SW 1271 (cell line): ENCODE measurements around the gene FHDC1.

Source experiments
- DNase-seq, 2 experiments: peaks; one replicate each; lab custom pipeline; 2025; lab: John Stamatoyannopoulos, UW

The FHDC1 gene

GRCh38 chr4:152957437-152958171 is 21.5 kb downstream of the FHDC1 start:
- DNase-seq: no peak

DNA sequence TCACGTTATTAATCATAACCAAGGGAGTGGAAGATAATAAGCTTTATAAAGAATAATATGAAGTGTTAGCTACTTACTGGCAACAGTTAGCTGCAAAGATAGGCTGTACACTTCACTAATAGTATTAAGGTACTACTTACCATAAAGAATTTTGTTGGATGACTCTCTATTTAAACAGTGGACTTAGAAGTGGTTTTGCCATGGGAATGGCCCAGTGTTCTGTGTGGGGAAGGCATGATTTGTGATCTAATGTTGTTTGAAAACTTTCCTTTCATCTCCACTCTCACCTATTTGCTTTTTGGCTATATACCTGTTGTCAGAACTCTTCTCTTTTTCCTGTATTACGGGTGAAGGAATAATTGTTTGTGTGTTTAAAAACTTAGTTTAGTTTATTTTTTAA is 23.0 kb downstream of the FHDC1 start:
- no peak for DNase-seq

DNA sequence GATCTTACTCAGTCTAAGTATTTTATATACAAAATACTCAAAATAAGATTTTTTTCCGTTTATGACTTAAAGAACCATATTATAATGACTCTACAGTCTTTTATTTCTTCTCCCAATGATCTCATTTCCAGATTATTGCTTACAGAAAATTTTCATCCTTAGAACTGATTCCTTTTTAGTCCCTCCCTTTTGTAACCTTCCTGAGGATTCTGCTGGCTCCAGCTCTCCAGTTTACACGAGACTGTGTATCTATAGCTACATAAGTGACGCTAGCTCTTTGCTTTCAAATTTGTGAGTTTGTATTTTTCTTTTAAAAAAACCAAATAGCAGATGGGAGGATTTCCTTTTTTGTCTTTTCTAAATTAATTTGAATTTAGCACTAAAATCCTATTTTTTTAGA is 24.0 kb downstream of the FHDC1 start:
- no peak for DNase-seq

DNA sequence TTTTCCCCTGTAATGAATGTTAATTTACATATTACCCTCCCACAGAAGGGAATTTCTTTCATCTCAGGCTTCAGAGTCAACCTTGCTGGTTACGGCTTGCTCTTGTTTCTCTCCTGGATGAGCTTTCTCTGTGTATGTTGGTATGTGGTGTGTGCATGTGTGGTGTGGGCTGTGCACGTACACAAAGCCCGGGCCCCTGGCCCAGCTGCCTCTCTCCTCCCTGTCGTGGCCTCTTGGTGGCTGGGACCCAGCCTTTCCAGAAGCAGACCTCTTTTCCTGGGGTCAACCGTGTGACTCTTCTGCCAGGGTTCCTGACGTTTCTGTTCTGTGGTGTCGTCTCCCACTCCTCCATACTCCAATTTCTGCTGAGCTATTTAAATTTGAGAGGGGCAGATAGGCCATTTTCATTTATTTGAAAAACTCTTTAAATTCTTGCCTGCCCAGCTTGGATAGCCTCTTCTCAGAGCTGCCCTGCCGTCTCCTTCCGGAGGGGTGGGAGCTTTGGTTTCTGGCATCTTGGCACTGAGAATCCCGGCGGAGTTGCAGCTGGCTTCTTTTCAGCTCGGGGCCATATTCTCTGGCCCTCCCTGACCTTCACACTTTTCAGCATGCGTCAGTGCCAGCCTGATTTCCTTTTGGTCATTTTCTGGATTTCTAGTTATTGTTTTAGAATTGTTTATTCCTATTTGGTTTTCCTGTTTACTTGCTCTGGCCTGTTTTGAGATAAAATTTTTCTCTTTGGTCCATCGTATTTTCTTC is 25.1 kb downstream of the FHDC1 start:
- DNase-seq: no peak

DNA sequence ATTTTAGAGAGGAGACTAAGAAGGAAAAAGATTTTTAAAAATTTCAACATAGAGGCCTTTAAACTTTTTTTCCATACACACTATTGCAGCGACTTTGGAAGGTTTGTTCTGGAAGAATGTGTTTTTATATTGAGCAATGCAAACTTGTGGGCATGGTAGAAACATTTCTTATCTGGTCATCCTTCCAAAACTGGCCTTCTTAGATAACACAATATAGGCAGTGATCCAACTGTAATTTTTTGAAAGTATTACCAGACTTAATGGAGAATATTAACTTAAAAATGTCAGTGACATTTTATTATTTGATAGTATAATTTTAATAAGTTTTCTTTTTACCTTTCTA is 25.6 kb downstream of the FHDC1 start:
- DNase-seq: no peak

DNA sequence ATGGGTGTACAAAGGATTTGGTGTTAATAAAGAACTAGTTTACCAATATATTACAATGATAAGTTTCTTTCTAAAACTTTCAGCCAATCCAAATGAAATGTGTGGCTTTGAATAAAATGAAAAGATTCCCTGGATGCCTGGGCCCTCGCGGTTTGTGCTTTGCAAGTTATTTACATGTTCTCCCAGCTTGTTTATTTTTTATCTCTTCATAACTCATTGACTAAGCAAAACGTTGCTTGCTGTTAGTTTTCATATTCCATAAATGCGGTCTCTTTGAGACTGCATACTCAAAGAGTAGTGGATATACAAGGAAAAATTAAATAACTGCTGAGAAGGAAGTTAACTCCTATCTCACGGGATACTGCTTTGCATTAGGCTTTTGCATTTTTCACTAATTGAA is 26.0 kb downstream of the FHDC1 start:
- no peak for DNase-seq

GRCh38 chr4:152964335-152964734 is 28.2 kb downstream of the FHDC1 start:
- DNase-seq: no peak

GRCh38 chr4:152965611-152966010 is 29.5 kb downstream of the FHDC1 start:
- no peak for DNase-seq

GRCh38 chr4:152967907-152968306 is 31.8 kb downstream of the FHDC1 start:
- no peak for DNase-seq

GRCh38 chr4:152968806-152969394 is 32.8 kb downstream of the FHDC1 start:
- DNase-seq: no peak

DNA sequence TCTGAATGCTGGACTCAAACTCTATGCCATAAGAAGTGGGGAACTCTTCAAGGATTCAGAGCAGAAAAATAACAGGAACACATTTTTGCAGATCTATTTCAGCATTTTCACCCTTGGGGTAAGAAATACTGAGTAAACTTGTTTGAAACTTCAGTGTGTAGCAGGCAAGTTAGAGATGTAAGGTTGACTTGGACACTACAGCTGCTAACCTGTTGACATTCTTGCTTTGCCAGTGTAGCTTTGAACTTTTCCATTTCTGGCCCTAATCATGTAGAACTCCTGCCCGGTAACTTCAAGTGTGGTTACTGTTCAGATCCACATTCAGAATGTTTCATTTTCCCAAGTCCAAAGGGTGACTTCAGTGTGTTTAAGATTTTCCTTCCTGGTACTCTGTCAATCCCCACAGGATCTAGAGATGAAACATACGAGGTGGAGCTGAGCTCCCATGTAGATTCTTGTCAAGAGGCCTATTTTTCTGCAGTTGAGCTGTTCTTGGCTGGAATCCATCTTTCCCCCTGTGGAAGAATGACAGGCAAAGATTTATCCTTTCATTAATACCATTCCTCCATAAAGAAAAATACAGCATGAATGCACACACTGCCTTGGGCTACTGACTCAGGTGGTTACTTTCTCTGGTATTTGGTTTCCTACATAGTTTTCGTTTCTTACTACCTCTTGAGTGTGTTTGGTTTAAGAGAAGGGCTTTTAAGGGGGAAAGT is 34.1 kb downstream of the FHDC1 start:
- no peak for DNase-seq

DNA sequence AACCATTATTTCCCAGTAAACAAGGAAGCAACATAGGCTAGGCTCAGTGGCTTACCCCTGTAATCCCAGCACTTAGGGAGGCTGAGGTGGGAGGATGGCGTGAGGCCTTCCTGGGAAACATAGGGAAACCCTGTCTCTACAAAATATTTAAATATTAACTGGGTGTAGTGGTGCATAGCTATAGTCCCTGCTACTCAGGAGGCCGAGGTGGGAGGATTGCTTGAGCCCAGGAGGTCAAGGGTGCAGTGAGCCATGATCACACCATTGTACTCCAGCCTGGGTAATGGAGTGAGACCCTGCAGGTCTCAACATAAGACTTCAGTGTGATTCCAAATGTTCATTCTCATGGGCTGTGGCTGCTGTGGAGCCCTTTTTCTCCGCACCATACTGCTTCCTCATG is 34.9 kb downstream of the FHDC1 start:
- DNase-seq: no peak

DNA sequence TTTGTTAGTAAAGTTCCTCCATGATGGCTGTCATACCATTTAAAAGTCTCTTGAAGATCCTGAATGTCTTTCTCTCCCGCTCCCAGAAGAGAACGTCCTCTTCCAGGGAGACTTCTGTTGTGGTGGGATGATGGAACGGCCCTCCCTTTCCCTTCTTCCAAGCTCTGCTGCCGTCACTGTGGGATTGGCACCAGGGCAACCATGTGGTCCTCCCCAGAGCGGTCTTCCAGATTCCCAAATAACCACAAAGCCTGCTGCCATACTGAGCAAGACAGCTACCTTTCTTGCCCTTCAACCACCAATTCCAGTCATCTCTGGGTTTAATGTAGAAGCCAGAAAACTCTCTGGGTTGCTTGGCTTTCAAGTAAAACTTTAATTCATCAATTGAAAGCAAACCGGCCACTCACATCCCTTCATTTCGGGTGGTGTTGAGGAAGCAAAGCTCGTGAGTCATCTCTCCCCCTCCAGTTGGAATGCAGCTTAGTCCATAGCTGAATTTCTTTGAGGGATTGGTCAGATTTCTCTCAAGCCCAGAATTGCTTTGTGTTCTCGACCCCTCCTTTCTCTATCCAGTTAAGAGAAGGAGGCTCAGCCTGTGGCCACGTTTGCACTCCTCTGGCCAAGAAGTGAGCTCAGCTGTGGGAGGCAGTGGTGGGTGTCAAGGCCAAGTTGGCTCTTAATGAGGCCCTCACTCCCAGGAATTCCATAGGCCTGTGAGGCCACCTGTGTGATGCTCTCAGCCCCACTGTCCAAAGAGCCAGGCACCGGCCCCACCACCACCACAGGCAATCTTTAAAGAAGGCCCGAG is 36.9 kb downstream of the FHDC1 start:
- DNase-seq: no peak

DNA sequence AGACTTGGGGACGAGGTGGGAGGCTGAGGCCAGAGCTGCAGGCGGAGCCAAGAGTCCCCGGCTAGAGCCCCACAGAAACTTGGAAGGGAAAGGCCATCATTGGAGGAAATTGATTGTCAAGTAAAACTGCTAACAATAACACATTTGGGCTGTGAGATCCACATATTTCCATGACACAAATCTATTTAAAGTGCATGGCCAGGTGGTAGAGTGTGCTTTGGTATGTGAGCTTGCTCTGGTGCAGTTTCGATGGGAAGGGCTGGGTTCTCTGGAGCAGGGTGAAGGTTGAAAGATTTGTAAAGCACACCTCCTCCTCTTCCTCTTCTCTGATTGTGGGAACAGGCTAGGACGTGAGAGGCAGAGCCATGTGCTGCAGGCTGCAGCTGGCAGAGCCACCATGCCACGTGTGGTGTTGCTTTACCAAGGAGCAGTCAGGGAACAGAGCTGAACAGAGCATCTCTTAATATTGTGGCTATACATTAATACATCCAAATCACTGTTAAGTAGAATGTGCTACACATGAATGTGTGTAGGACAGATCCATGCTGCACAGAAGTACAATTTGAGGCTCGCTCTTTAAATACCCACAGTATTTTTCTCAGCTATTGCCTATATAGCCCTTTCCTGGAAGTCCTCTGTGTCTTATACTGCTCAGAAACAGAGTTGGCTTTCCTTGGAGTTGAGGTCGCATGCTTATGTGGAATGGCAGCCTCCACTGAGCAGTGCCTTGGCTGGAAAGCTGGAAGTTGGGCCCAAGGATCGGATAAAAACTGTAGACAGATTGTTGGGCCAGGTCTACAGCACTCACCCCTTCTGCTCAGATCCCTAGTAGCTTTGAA is 37.7 kb downstream of the FHDC1 start:
- no peak for DNase-seq

- no peak for DNase-seq
Measured at GRCh38 chr4:152974468-152975379, 38.6 kb downstream of the FHDC1 start.

DNA sequence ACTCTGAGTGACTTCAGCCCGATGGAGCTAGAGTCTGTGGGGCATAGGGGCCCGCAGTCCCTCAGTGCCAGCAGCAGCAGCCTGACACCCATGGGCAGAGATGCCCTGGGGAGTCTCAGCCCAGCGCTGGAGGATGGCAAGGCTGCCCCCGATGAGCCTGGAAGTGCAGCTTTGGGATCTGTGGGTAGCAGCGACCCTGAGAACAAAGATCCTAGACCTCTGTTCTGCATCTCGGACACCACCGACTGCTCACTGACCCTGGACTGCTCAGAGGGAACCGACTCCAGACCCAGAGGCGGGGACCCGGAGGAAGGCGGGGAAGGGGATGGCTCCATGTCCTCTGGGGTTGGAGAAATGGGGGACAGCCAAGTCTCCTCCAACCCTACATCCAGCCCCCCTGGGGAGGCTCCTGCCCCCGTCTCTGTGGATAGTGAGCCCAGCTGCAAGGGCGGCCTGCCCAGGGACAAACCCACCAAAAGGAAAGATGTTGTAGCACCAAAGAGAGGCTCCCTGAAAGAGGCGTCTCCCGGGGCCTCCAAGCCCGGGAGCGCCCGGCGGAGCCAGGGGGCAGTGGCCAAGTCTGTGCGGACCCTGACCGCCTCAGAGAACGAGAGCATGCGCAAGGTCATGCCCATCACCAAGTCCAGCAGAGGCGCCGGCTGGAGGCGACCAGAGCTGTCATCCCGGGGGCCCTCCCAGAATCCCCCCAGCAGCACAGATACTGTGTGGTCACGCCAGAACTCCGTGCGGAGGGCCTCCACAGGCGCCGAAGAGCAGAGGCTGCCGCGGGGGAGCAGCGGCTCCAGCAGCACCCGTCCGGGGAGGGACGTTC is 39.5 kb downstream of the FHDC1 start:
- DNase-seq: no peak

DNA sequence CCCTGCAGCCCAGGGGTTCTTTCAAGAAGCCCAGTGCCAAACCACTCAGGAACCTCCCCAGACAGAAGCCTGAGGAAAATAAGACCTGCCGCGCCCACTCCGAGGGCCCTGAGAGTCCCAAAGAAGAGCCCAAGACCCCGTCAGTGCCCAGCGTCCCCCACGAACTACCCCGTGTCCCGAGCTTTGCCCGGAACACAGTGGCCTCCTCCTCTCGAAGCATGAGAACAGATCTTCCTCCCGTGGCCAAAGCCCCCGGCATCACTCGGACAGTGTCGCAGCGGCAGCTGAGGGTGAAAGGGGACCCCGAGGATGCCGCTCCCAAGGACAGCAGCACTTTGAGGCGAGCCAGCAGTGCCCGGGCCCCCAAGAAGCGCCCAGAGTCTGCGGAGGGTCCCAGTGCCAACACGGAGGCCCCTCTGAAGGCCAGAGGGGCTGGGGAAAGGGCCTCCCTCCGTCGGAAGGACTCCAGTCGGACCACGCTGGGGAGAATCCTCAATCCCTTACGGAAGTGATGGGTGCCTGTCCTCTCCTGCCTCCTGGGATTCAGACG is 40.2 kb downstream of the FHDC1 start:
- no peak for DNase-seq

- DNase-seq: no peak
Measured at GRCh38 chr4:152979731-152980330, 43.7 kb downstream of the FHDC1 start.
